Adrenal gland (tissue), 5 donors: ENCODE data around the gene HERPUD2.

ENCODE experiments used
- POLR2A ChIP-seq, 2 donors: fragments of 450-650 bp; IDR thresholded peaks; one replicate each; pipeline ENCODE4 v1.6.1; 2017; ENCODE audit warnings: antibody characterized with exemption in 2 of 2, mild to moderate bottlenecking in 2 of 2, moderate library complexity in 1 of 2
- TF ChIP-seq, protein P1 (sequence below), 6 experiments: fragments of 450-650 bp in 4 of 6; fragments of 200-600 bp in 2 of 6; sonication (generic) in 1 of 6; IDR thresholded peaks; 1 replicate in 5 of 6; 2 replicates in 1 of 6; pipeline versions ENCODE4 v1.5.1 to v1.8.0; 2016 to 2021; ENCODE audit warnings: antibody characterized with exemption in 6 of 6, mild to moderate bottlenecking in 2 of 6, moderate library complexity in 1 of 6
- donor health status: DM: no; HTN: no; CAD: no.

- TF ChIP-seq, protein P1, sequence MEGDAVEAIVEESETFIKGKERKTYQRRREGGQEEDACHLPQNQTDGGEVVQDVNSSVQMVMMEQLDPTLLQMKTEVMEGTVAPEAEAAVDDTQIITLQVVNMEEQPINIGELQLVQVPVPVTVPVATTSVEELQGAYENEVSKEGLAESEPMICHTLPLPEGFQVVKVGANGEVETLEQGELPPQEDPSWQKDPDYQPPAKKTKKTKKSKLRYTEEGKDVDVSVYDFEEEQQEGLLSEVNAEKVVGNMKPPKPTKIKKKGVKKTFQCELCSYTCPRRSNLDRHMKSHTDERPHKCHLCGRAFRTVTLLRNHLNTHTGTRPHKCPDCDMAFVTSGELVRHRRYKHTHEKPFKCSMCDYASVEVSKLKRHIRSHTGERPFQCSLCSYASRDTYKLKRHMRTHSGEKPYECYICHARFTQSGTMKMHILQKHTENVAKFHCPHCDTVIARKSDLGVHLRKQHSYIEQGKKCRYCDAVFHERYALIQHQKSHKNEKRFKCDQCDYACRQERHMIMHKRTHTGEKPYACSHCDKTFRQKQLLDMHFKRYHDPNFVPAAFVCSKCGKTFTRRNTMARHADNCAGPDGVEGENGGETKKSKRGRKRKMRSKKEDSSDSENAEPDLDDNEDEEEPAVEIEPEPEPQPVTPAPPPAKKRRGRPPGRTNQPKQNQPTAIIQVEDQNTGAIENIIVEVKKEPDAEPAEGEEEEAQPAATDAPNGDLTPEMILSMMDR (IDR thresholded peaks at IDR 0.05), result no peak
- TF ChIP-seq POLR2A (IDR thresholded peaks at IDR 0.05), result no peak
Observed at GRCh38 chr7:35704261-35704660, 9.3 kb upstream of the HERPUD2 start.
